NCI-H1105 (cell line): Measurements from ENCODE around the gene HNRNPH1.
"Not testable (repeated sequence)": the region's sequence is repeated elsewhere in the genome, so short reads cannot be mapped to it uniquely, and the experiment has no call there.

Experiments
- DNase-seq: peaks from one replicate; lab custom pipeline; 2025; lab: John Stamatoyannopoulos, UW

HNRNPH1 gene, protein sequence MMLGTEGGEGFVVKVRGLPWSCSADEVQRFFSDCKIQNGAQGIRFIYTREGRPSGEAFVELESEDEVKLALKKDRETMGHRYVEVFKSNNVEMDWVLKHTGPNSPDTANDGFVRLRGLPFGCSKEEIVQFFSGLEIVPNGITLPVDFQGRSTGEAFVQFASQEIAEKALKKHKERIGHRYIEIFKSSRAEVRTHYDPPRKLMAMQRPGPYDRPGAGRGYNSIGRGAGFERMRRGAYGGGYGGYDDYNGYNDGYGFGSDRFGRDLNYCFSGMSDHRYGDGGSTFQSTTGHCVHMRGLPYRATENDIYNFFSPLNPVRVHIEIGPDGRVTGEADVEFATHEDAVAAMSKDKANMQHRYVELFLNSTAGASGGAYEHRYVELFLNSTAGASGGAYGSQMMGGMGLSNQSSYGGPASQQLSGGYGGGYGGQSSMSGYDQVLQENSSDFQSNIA

DNA sequence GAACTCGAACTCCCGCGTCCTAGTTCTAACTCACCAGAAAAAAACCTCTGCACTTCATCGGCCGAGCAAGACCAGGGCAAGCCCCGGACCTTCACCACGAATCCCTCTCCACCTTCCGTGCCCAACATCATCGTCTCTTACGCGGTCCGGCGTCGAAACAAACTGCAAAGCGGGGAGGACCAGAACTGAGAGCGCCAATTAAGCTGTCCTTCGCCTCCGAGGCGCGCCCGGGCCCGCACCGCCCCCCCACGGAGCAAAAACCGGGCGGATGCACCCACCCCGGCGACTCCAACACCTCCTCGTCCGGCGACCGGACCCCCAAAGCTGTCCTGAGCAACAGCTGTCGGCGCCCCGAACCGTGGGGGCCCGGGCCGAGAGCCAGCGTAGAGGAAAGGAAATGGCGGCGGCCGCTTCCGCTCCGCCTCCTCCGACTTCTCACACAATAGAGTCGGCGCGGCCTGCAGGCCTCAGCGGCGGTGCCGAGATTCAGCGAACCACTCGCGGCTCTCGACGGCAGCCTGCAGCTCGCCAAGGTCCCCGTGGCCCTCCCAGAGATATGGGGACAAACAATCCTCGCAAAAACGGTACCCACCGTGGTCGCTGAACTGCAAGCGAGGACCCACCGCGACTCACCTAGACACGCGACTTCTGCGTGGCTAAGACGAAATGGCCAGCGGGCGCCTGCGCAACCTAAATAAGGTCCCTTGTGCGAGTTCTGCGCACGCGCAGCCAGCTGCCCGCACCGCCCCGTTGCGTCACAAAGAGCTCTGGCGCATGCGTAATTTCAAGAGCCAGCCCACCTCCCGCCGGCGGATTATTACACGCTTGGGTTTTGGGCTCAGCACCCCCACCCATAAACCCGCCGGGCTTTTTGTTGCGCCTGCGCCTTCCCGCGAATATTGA is at the start of gene HNRNPH1:
HNRNPH1 (minus strand) TSS at position 669 of the 903 bp plus-strand sequence; CDS start at position 131, 538 bp downstream.
- DNase-seq: peak; percentile 89

- no peak for DNase-seq
These were observed 44.9 kb upstream of the HNRNPH1 start for GRCh38 chr5:179668391-179668790.

DNA sequence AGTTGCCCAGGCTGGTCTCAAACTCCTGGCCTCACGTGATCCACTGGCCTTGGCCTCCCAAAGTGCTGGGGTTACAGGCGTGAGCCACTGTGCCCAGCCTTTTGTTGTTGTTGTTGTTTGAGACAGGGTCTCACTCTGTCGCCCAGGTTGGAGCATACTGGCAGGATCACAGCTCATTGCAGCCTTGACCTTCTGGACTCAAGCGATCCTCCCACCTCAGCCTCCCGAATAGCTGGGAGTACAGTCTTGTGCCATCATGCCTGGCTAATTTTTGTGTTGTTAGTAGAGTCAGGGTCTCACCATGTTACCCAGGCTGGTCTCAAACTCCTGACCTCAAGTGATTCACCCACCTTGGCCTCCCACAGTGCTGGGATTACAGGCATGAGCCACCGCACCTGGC is 38.2 kb upstream of the HNRNPH1 start:
- DNase-seq: not testable (repeated sequence)

DNA sequence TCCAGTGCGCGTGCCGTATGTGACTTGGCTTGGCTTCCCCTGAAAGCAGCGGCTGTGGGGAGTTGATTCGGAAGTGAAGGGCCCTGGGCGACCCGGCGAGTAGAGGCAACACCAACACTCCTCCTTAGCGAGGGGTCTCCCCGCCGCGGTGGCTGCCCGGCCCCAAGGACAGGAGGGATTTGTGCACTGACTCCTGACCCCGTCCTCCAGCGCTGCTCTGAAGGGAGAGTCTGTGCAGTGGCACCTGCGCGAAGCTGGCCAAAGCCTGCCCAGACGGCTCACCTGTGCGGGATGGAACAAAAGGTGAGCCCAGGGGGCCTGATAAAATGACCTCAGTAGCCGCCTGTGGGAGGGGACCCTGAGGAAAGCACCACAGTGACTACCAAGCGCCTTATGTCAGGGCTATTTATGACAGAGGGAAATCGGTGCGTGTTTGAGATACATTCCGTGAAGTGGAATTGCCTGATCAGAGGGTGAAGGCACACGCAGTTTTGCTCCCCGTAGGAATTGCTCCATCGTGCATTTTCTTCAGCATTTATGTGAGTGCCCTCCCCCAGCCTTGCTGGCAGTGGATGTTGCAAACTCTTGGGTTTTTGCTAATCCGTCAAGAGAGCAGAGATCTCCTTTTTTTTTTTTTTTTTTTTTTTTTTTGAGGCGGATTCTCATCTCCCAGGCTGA is 34.8 kb upstream of the HNRNPH1 start:
- DNase-seq: not testable (repeated sequence)

- not testable (repeated sequence) for DNase-seq
These were observed 34.1 kb upstream of the HNRNPH1 start for GRCh38 chr5:179657302-179658178.

DNA sequence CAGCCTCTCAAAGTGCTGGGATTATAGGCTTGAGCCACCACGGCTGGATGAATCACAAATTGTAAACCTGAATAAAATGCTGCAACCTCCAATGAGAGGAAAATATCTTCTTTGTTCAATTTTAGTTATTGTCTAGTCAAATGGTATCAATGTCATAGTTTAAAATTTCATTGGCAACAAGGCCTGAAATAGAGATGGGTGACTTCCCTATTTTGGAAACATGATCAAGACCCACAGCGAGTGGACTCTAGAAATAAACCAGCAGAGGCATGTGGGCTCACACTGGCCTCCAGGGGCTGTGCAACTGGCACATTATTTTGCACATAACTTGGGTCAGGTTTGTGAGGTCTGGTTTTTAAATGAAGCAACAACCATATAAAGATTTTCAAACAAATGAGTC is 29.7 kb upstream of the HNRNPH1 start:
- not testable (repeated sequence) for DNase-seq

- not testable (repeated sequence) for DNase-seq
These were observed 26.8 kb upstream of the HNRNPH1 start for GRCh38 chr5:179650245-179650644.

DNA sequence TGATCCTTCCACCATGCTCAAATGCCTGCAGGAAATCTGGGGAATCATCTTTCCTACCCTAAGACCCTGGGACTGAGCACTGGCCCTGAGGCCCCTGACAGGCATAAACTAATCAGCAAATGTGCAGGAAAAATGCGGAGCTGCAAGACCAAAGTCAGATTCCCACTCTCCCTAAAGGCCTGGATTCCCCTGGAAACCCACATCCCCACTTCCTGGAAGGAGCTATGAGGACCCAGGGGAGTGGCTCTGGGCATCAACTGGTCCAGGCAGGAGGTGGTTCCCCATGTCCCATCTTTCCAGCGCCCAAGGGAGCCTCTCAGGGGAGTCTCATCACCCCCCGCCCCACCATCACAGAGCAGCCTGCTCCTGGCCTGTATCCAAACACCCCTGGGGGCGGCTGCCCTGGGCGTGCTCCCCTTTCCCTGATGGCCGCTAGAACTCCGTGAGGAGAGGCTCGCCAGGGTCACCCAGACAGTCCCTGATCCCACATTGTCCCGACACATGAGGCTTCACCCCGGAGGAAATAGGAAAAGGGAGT is 25.8 kb upstream of the HNRNPH1 start:
- DNase-seq: not testable (repeated sequence)

DNA sequence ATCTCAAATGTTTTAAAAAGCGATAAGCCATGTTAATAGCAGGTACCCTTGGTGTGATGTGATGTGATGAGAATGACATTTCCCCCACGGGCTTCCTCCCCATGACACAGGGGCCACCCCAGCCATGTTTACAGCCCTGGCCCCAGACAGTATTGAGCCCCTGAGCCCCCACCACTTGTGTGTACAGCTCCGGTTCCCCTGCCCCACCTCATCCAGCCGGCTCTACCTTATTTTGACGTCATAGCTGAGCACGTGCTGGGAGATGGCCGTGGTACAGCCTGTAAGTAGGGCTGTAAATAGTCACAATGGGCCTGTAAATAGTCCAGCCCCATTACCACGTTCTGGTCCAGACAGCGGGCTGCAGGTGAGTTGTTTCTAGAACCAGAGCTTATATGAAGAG is 24.9 kb upstream of the HNRNPH1 start:
- DNase-seq: no peak

- DNase-seq: not testable (repeated sequence)
These were observed 21.3 kb upstream of the HNRNPH1 start for GRCh38 chr5:179644766-179645165.

- DNase-seq: not testable (repeated sequence)
These were observed 19.9 kb upstream of the HNRNPH1 start for GRCh38 chr5:179643141-179643920.

- not testable (repeated sequence) for DNase-seq
These were observed 19.2 kb upstream of the HNRNPH1 start for GRCh38 chr5:179642626-179643025.

GRCh38 chr5:179641745-179642144 is 18.3 kb upstream of the HNRNPH1 start:
- not testable (repeated sequence) for DNase-seq

- not testable (repeated sequence) for DNase-seq
These were observed 15.8 kb upstream of the HNRNPH1 start for GRCh38 chr5:179639296-179639695.

- not testable (repeated sequence) for DNase-seq
These were observed 11.1 kb upstream of the HNRNPH1 start for GRCh38 chr5:179634370-179635172.

DNA sequence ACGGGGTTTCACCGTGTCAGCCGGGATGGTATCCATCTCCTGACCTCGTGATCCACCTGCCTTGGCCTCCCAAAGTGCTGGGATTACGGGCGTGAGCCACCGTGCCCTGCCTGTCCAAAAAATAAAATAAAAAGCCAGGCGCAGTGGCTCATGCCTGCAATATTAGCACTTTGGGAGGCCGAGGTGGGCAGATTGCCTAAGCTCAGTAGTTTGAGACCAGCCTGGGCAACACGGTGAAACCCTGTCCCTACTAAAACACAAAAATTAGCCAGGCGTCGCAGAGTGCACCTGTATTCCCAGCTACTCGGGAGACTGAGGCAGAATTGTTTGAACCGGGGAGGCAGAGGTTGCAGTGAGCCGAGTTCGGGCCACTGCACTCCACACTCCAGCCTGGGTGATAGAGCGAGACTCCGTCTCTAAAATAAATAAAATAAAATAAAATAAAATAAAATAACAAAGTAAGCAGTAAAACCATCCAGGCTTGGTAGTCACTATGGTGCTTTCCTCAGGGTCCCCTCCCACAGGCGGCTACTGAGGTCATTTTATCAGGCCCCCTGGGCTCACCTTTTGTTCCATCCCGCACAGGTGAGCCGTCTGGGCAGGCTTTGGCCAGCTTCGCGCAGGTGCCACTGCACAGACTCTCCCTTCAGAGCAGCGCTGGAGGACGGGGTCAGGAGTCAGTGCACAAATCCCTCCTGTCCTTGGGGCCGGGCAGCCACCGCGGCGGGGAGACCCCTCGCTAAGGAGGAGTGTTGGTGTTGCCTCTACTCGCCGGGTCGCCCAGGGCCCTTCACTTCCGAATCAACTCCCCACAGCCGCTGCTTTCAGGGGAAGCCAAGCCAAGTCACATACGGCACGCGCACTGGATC is 10.3 kb upstream of the HNRNPH1 start:
- not testable (repeated sequence) for DNase-seq

GRCh38 chr5:179624841-179625271 is 1.4 kb upstream of the HNRNPH1 start:
- DNase-seq: no peak
